Activated T-helper 1 cell treated with anti-CD3 and anti-CD28 coated beads, Interleukin-2, amount 50 U/mL, for 16 hours (primary cell): Measurements from ENCODE around the gene C22orf39.

Experiments
- DNase-seq, 2 donors: peaks; one replicate each; pipeline ENCODE4 v3.0.0-alpha.2; 2020; ENCODE audit warnings: low read depth in 1 of 2, low spot score in 1 of 2

The C22orf39 gene

DNA sequence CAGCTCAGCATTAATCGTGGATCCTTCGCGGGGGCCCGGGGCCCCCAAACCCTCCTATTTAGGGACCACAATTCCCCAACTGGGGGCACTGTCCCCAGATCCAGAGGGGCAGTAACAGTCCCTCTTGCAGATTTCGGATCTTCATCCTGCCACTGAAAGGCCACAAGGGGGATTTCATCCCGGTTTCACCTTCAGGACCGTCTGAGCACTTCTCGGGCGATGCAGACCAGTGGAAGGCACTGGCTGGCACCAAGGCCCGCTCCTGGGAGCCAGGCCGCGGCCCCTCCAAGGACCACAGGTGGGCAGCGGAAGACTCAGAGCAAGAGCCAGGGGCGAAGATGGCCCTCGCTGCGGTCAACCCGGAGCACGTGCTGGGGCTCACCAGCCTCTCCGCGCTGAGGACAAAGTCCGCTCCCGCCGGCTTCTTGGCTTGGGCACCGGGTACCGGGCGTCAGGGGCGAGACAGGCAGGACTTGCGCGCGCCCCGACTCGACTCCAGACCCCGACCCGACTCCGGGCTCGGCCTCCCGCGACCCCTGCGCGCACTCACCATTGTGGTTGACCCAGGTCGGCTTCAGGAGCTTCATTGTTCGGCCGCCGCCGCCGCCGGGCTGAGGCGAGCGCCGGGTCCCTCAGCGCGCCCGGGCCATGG is 16.5 kb downstream of the C22orf39 start:
- no peak for DNase-seq

GRCh38 chr22:19429950-19430889 is 17.3 kb downstream of the C22orf39 start:
- no peak for DNase-seq

DNA sequence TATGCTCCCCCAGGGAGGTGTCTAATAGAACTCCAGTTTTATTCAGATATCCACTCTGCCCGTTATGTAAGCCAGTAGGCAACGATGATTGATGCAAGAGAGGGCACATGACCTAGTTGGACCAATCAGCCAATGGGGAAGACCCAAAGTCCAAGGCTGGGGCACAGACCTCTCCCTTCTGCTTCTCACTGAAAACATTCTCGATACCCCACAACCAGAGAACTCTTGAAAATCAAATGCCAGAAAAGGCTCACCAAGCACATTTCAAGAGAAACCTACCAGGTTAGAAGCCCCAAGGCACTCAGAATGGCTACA is 23.4 kb downstream of the C22orf39 start:
- no peak for DNase-seq

GRCh38 chr22:19422440-19423301 is 24.8 kb downstream of the C22orf39 start:
- DNase-seq, result no peak

- no peak for DNase-seq
These were observed 27.2 kb downstream of the C22orf39 start for GRCh38 chr22:19420321-19420720.

DNA sequence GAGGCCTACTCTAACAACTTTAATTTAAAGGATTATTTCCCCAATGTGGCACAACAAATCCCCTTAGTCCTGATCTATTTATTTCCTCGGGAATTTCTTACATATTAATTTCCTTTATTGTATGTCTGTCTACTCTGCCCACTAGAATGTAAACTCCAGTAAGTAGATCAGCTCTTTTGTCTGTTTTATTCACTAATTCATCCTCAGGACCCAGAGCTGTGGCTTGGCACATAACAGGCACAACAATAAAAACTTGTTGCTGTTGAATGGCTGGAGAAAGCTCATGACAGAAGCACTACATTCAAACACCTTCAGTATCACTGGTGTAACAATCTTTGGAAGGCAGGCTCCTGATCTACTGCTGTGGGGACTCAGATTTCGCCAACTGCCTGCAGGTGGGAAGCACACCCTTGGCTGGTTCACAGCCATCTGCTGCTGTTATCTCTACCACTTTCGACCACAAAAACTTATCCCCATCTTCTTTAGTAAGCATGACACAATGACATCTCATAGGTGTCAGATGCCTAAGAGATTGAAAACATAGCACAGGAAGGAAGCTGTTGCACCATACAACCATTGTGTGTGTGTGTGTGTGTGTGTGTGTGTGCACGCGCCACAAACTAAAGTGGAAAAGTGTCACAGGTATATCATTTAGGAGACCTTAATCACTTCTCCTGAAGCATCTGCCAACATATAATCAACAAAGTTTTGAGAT is 27.9 kb downstream of the C22orf39 start:
- no peak for DNase-seq

DNA sequence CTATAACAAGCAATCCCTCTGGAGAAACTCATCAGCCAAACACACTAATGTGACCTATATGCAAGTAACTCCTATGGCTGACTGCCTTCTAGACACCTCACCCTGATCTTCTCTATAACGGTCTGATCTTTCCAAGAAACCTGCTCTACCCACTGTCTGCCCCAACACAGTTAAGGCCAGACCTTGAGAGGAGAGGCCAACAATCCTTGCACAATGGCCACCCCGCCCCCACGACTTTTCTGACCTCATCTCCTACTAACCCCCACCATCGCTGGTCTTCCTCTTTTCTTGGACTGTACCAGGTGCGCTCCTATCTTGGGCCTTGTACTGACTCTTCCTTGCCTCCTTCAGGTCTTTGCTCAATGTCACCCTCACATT is 28.4 kb downstream of the C22orf39 start:
- DNase-seq, result no peak

DNA sequence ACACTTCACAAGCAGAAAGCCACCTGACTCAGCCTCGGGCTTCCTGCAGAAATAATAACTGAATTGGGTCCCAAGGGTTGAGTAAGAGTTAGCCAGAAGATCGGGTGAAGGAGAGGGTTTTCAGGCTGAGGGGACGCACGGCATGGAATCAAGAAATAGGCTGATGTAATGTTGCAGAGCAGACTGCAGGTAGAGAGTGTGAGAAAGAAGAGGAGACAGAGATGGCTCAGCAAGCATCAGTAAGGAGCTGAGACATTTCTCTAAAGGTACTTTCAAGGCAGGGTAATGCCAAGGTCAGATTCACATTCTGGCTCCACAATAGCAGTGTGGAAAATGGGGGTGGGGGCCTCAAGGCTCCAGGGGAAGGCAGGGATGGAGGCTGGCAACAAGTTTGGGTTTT is 34.6 kb downstream of the C22orf39 start:
- no peak for DNase-seq

DNA sequence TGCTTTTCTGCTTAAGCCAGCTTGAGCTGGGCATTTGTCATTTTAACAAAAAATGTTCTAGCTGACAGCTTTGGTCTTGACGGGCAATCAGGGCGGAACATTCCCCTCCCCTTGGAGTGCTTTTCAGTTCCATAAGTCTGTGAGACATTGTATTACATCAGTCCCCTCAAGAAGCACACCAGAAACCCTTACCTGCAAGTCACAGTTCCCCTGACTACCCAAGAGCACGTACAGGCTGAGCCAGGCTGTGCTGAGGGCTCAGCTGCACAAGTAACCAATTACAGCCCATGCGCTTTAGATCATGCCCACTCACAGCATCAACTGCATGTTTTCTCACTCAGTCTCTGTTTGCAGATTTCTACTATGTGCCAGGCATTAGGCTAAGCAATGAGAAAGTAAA is 35.0 kb downstream of the C22orf39 start:
- DNase-seq, result no peak

DNA sequence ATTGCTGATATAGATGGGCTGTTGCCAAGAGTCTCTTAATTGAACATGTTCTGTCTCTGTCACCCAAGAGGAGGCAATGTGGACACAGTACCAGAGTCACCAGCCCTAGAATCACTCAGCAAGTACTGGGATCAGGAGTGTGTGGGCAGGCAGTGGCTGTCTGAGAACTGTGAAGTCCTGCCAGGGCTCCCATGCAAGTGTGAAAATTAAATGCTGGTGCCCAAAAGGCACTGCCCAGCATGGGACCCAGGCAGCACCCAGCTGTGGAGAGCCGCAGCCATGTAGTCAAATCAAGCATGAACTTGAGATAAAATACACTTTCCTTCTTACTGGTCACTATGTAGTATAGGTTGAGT is 35.8 kb downstream of the C22orf39 start:
- DNase-seq, result no peak

- no peak for DNase-seq
These were observed 36.4 kb downstream of the C22orf39 start for GRCh38 chr22:19410941-19411689.

DNA sequence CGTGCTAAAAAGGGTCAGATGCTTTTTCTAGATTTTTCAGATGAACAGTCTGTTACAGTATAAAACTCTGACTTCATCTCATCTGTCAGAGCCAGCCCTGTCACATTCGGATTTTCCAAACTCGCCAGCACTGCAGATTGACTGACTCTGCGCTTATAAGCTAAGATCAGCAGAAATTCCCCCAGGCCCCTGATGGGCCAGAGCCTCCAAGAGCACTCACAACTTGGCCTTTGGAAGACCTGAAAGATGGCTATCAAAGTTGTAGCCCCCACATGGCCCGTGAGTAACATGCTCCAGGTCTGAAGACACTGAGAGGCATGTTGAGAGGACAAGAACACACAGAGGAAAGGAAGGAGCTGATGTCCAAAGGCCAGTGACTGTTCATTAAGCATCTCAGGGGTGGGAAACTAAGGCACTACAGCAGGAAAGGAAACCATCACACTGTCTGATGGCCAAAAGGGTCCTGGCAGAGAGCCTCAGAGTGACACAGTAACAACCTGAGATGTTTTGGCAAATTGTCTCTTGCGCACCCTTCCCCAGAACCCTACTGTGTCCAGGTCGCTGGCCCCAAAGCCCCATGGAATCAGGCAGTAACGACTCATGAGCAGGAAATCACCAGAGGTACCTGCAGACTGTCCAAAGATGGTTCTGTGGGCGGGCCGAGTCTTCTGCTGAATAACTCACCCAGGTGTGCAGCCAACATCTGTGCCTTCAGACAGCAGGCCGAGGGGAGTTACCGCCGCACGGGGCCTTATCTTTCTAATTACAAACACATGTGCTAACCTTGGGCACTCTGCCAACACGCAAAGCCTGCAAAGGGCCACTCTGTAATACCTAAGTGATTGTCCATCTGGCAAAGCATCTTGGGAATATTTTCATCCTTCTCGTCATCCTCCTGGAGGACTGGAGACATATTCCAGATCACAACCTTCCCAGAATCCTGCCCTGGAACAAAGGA is 39.6 kb downstream of the C22orf39 start:
- no peak for DNase-seq

DNA sequence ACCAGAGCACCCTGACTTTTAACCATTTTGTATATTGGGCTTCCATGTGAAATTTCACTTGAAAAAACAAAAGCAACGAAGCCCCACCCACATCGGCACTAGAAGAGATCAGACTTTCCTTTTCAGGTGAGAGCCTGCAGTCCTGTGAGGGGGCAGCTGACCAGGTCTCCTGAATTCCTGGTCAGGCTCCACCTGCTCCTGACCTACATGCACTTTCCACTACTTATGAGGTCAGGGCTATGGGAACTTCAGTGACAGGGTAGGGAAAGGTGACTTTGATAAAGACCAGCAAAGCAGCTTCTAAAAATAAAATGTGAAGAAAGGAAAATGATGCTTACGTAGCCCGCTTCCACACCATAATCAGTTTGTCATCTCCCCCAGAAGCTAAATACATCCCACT is 40.7 kb downstream of the C22orf39 start:
- no peak for DNase-seq

- no peak for DNase-seq
These were observed 41.2 kb downstream of the C22orf39 start for GRCh38 chr22:19406281-19406811.

DNA sequence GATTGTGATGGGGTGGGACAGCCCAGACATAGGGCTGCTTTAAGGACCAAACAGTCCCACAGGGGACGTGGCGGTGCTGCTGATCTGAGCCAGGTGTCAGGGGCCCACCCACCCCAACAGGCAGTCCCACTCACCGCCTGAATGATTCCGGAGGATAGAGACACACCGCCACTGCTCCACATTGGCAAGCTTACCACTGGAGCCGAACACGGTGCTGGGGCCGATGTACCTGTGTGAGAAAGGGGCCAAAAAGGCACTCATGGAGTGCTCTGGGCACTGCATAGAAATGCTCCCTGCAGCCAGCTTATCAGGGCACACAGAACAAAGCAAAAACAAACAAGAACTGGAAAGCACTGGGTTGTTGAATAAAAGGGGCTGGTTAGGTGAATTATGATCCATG is 41.9 kb downstream of the C22orf39 start:
- DNase-seq, result no peak

DNA sequence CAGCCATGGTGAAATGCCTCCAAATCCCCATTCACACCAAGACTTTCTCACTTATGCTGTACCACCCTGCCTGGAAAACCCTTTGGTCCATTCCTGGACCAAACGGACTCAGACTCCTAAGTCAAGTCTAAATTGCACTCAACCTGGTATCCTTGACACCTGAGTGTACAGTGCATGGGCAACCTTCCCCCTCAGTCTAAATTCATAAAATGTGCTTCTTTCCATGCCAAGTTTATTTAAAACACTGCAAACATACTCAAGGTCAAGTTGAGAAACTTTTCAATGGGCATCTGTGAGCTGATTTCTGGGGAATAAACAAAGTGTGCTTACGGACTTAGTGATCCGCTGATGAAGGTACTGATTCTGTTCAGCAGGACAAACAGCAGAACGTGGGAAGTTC is 42.4 kb downstream of the C22orf39 start:
- DNase-seq, result no peak

- DNase-seq, result no peak
These were observed 42.8 kb downstream of the C22orf39 start for GRCh38 chr22:19404676-19405075.

DNA sequence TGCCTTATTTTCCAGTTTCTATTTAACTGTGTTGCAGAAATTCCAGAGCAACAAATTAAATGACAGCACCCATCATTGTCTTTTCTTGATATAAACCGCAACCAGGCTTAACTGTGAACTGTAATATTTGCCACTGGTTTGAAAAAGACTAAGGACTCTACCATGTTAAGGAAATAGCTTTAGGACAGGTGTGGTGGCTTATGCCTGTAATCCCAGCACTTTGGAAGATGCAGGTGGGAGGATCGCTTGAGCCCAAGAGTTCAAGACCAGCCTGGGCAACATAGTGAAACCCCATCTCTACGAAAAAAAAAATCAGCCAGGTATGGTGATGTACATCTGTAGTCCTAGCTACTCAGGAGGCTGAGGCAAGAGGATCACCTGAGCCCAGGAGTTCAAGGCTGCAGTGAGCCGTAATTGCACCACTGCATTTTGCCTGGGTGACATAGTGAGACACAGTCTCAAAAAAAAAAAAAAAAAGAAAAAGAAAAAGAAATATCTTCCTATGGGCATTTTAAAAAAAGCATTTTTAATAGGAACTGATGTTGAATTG is 44.8 kb downstream of the C22orf39 start:
- no peak for DNase-seq

DNA sequence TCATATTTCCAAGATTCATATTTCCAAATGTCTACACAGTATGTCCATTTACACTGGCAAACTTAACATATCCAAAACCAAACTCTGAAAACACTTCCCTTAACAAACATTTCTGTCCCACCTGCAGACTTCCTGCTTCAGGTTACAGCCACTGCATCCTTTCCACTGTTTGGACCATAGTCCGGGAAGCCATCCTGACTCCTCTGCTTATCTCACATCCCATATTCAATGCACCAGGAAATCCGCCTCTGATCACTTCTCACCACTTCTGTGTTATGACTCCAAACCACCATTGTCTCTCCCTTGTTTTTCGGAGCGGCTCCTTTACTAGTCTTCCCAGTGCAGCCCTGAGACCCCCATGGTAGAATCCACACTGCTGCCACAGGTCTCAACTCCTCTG is 46.0 kb downstream of the C22orf39 start:
- no peak for DNase-seq
